ENCODE data around the gene LGR5. TPM values are rescaled to one million over a fixed set of nuclear protein-coding genes. Genes with fewer than 3 reads are reported as not detected.

LGR5 gene
- total RNA-seq, 2 donors from 2014 or later = 1.8 to 7.4 TPM

DNA sequence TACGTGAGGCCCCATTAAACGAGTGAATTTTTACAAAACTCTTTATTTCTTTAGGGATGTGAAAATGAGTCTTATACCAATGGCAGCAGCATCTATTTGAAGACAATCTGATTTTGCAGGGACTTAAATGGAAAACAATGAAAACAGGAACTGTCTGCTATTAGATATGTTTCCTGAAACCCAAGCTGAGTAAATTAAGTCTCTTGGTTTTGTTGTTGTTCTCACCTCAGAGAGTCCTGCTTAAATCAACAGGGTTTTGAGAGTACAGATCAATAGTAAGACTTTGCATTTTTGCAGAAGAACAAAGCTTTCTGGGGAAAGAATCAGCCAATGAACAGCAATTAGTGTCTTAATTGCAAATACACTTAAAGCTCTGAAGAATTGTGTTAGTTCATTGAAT, 39.1 kb upstream of the LGR5 start:
- ATAC-seq (ENCODE audit: insufficient number of reproducible peaks, low FRiP score, low read depth) (no peak), DNase-seq (ENCODE audit: low spot score) (no peak)
- no peak overlapping the region for H3K4me3 ChIP-seq
- TF ChIP-seq, protein P1, sequence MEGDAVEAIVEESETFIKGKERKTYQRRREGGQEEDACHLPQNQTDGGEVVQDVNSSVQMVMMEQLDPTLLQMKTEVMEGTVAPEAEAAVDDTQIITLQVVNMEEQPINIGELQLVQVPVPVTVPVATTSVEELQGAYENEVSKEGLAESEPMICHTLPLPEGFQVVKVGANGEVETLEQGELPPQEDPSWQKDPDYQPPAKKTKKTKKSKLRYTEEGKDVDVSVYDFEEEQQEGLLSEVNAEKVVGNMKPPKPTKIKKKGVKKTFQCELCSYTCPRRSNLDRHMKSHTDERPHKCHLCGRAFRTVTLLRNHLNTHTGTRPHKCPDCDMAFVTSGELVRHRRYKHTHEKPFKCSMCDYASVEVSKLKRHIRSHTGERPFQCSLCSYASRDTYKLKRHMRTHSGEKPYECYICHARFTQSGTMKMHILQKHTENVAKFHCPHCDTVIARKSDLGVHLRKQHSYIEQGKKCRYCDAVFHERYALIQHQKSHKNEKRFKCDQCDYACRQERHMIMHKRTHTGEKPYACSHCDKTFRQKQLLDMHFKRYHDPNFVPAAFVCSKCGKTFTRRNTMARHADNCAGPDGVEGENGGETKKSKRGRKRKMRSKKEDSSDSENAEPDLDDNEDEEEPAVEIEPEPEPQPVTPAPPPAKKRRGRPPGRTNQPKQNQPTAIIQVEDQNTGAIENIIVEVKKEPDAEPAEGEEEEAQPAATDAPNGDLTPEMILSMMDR (IDR thresholded peaks at IDR 0.05) = no peak
- no peak overlapping the region for H3K27ac ChIP-seq
- no peaks in the 10 kb centered on the region for H3K36me3 ChIP-seq
- H3K9me3 ChIP-seq = no peaks in the 10 kb centered on the region
- no peaks in the 10 kb centered on the region for H3K27me3 ChIP-seq (replicated peaks; ENCODE audit: insufficient read depth)
- peaks cover 0 to 6% of the 10 kb centered on the region in 2 donors for H3K4me1 ChIP-seq (ENCODE audit: control insufficient read depth in 1 of 2, low read depth in 2 of 2)

DNA sequence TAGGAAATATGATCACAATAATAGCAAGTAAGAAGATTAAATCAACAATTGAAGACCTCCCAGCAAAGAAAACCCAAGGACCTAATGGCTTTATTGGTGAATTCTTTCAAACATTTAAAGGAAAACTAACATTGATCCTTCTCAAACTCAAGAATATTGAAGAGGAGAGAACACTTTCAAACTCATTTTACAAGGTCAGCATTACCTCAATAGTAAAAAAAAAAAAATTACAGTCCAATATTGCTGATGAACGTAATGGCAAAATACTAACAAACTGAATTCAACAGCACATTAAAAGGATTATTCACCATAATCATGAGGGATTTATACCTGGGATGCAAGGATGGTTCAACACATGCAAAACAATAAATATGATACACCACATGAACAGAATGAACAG, 33.7 kb upstream of the LGR5 start:
- H3K27me3 ChIP-seq (replicated peaks; ENCODE audit: insufficient read depth) = no peaks in the 10 kb centered on the region

DNA sequence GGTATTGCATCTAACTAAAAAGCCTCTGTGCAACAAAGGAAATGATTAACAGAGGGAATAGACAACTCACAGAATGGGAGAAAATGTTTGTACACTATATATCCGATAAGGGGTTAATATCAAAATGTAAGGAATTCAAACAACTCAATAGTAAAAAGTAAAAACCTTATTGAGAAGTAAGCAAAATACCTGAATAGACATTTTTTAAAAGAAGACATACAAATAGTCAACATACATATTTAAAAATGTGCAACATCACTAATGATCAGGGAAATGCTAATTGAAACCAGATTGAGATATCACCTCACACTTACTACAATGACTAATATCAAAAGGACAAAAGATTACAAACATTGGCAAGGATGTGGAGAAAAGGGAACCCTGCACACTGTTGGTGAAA, 31.9 kb upstream of the LGR5 start:
- DNase-seq (ENCODE audit: low spot score) (no peak), ATAC-seq (ENCODE audit: insufficient number of reproducible peaks, low FRiP score, low read depth) (no peak)
- H3K27ac ChIP-seq = no peak overlapping the region
- no peaks in the 10 kb centered on the region for H3K4me1 ChIP-seq (ENCODE audit: control insufficient read depth in 1 of 2, low read depth in 2 of 2)
- TF ChIP-seq, protein P1 (IDR thresholded peaks at IDR 0.05) = no peak
- H3K27me3 ChIP-seq (replicated peaks; ENCODE audit: insufficient read depth) = no peaks in the 10 kb centered on the region
- H3K36me3 ChIP-seq = no peaks in the 10 kb centered on the region
- H3K9me3 ChIP-seq = peaks cover 5% of the 10 kb centered on the region
- H3K4me3 ChIP-seq = no peak overlapping the region

More for the DNA sequence above, 33.7 kb upstream of the LGR5 start:
- Histone ChIP-seq H3K4me3 (no peak overlapping the region), H3K4me1 (ENCODE audit: control insufficient read depth in 1 of 2, low read depth in 2 of 2) (no peaks in the 10 kb centered on the region), H3K9me3 (peaks cover 4% of the 10 kb centered on the region), H3K27ac (no peak overlapping the region), H3K36me3 (no peaks in the 10 kb centered on the region)
- no peak for DNase-seq (ENCODE audit: low spot score)
- ATAC-seq (ENCODE audit: insufficient number of reproducible peaks, low FRiP score, low read depth) = no peak
- TF ChIP-seq, protein P1 (IDR thresholded peaks at IDR 0.05) = no peak

DNA sequence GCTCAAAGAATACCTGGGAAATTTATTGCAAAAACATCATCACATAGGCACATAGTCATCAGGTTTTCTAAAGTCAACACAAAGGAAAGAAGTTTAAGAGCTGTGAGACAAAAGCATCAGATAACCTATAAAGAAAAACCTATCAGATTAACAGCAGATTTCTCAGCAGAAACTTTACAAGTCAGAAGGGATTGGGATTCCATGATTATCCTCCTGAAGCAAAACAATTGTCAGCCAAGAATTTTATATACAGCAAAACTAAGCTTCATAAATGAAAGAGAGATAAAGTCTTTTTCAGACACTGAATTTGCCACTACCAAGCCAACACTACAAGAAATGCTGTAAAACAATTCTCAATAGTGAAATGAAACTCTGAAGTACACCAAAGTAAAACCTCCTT, 28.8 kb upstream of the LGR5 start:
- ATAC-seq (ENCODE audit: insufficient number of reproducible peaks, low FRiP score, low read depth) = no peak
- DNase-seq (ENCODE audit: low spot score) = no peak
- H3K4me3 ChIP-seq = no peak overlapping the region

DNA sequence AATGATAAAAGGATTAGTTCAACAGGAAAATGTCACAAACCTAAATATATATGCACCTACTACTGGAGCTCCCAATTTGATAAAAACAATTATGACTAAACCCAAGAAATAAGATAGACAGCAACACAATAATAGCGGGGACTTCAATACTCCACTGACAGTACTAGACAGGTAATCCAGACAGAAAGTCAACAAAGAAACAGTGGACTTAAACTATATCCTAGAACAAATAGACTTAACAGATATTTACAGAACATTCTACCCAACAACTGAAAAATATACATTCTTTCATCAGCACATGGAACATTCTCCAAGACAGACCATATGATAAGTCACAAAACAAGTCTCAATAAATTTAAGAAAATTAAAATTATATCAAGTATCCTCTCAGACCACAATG, 28.0 kb upstream of the LGR5 start:
- no peak for DNase-seq (ENCODE audit: low spot score)
- no peak for ATAC-seq (ENCODE audit: insufficient number of reproducible peaks, low FRiP score, low read depth)
- H3K4me1 ChIP-seq (ENCODE audit: control insufficient read depth in 1 of 2, low read depth in 2 of 2) = no peaks in the 10 kb centered on the region
- no peaks in the 10 kb centered on the region for H3K27me3 ChIP-seq (replicated peaks; ENCODE audit: insufficient read depth)
- H3K4me3 ChIP-seq = no peak overlapping the region
- TF ChIP-seq, protein P1 (IDR thresholded peaks at IDR 0.05) = no peak
- H3K27ac ChIP-seq = no peak overlapping the region
- H3K36me3 ChIP-seq = no peaks in the 10 kb centered on the region
- H3K9me3 ChIP-seq = peaks cover 7% of the 10 kb centered on the region

More for the DNA sequence above, 28.8 kb upstream of the LGR5 start:
- Histone ChIP-seq H3K36me3 (no peaks in the 10 kb centered on the region), H3K9me3 (peaks cover 7% of the 10 kb centered on the region), H3K4me1 (ENCODE audit: control insufficient read depth in 1 of 2, low read depth in 2 of 2) (no peaks in the 10 kb centered on the region), H3K27me3 (replicated peaks; ENCODE audit: insufficient read depth) (no peaks in the 10 kb centered on the region), H3K27ac (no peak overlapping the region)
- TF ChIP-seq, protein P1 (IDR thresholded peaks at IDR 0.05) = no peak

Data from thoracic aorta (tissue), 2 donors.